Neural progenitor cell (in vitro differentiated cells): Measurements from ENCODE around the gene FKBP3. TPM values are rescaled to one million over a fixed set of nuclear protein-coding genes. Genes with fewer than 3 reads are reported as not detected.
"Not testable (repeated sequence)": the region's sequence is repeated elsewhere in the genome, so short reads cannot be mapped to it uniquely, and the experiment has no call there.

Experiments
- DNase-seq: peaks from one replicate; pipeline ENCODE4 v3.0.0-alpha.2; 2016; ENCODE audit warnings: low spot score
- H2AFZ ChIP-seq: fragments of 200-600 bp; sonication (generic); replicated peaks from 2 replicates; pipeline ENCODE4 v1.6.1; 2016; ENCODE audit warnings: antibody characterized with exemption
- H3F3A ChIP-seq: fragments of 200-600 bp; sonication (generic); 2 replicates; pipeline ENCODE4 v1.6.1; 2016; ENCODE audit warnings: antibody characterized with exemption, low read depth
- H3K27ac ChIP-seq: fragments of 200-600 bp; sonication (generic); 2 replicates; pipeline ENCODE4 v1.5.1; 2016; ENCODE audit warnings: mild to moderate bottlenecking
- H3K27me3 ChIP-seq: fragments of 200-600 bp; sonication (generic); 2 replicates; pipeline ENCODE4 v1.6.1; 2016; ENCODE audit warnings: mild to moderate bottlenecking, moderate library complexity
- H3K36me3 ChIP-seq: fragments of 200-600 bp; sonication (generic); 2 replicates; pipeline ENCODE4 v1.5.1; 2016
- H3K4me1 ChIP-seq: fragments of 200-600 bp; sonication (generic); 2 replicates; pipeline ENCODE4 v1.6.1; 2016; ENCODE audit warnings: mixed run types
- H3K4me2 ChIP-seq: fragments of 200-600 bp; sonication (generic); 2 replicates; pipeline ENCODE4 v1.6.1; 2016
- H3K4me3 ChIP-seq: fragments of 200-600 bp; sonication (generic); 2 replicates; pipeline ENCODE4 v1.5.1; 2016
- H3K79me2 ChIP-seq: fragments of 200-600 bp; sonication (generic); 2 replicates; pipeline ENCODE4 v1.6.1; 2016; ENCODE audit warnings: low read depth
- H3K9ac ChIP-seq: fragments of 200-600 bp; sonication (generic); 2 replicates; pipeline ENCODE4 v1.6.1; 2016
- H3K9me3 ChIP-seq: fragments of 200-600 bp; sonication (generic); 2 replicates; pipeline ENCODE4 v1.5.1; 2016; ENCODE audit warnings: low read depth
- H4K20me1 ChIP-seq: fragments of 200-600 bp; sonication (generic); 2 replicates; pipeline ENCODE4 v1.6.1; 2016; ENCODE audit warnings: low read depth
- H3K27ac Mint-ChIP-seq: 3 replicates; pipeline ENCODE4 v1.8.0; 2021; ENCODE audit warnings: mixed read lengths
- H3K27me3 Mint-ChIP-seq: 2 replicates; pipeline ENCODE4 v1.8.0; 2022; ENCODE audit warnings: low read depth, mild to moderate bottlenecking, inconsistent platforms, moderate library complexity, mixed read lengths; ENCODE audit not compliant: insufficient read depth
- H3K36me3 Mint-ChIP-seq: 3 replicates; pipeline ENCODE4 v1.8.0; 2021; ENCODE audit warnings: mixed read lengths
- H3K4me1 Mint-ChIP-seq: 3 replicates; pipeline ENCODE4 v1.8.0; 2021; ENCODE audit warnings: mixed read lengths
- H3K4me3 Mint-ChIP-seq: 3 replicates; pipeline ENCODE4 v1.8.0; 2021; ENCODE audit warnings: mild to moderate bottlenecking, moderate library complexity, mixed read lengths
- H3K9me3 Mint-ChIP-seq: 3 replicates; pipeline ENCODE4 v1.8.0; 2020; ENCODE audit warnings: mixed read lengths
- CTCF ChIP-seq: fragments of 200-600 bp; sonication (generic); IDR thresholded peaks from 2 replicates; pipeline ENCODE4 v1.5.1; 2017; ENCODE audit warnings: antibody characterized with exemption, mild to moderate bottlenecking
- EZH2 ChIP-seq: fragments of 200-600 bp; sonication (generic); IDR thresholded peaks from 2 replicates; pipeline ENCODE4 v1.6.1; 2017; ENCODE audit warnings: antibody characterized with exemption, mild to moderate bottlenecking, moderate library complexity
- EZH2phosphoT487 ChIP-seq: fragments of 200-600 bp; sonication (generic); IDR thresholded peaks from 2 replicates; pipeline ENCODE4 v1.6.1; 2017; ENCODE audit warnings: antibody characterized with exemption
- total RNA-seq: library from RNA; depleted of rRNA; stranded (reverse); fragments of >200 nt; gene quantifications from 2 replicates; pipeline ENCODE4 v1.2.3, GENCODE V29; 2015; ENCODE audit warnings: low replicate concordance

Gene FKBP3
- total RNA-seq, 1 donor from 2014 or later: 209 TPM

- Histone ChIP-seq H3F3A (no peaks in the 10 kb centered on the region), H3K9ac (no peak overlapping the region), H3K27ac (no peak overlapping the region), H3K36me3 (no peaks in the 10 kb centered on the region), H4K20me1 (peaks cover 44% of the 10 kb centered on the region), H3K27me3 (no peaks in the 10 kb centered on the region), H3K4me1 (peaks cover 21% of the 10 kb centered on the region), H3K79me2 (peaks cover 47% of the 10 kb centered on the region), H3K4me3 (peak overlapping the region; percentile 79), H2AFZ (peak overlapping the region; percentile 99), H3K4me2 (peak overlapping the region; percentile 87), H3K9me3 (no peaks in the 10 kb centered on the region)
- H3K4me1 Mint-ChIP-seq: peaks cover 24% of the 10 kb centered on the region
- DNase-seq: peak; percentile 5
- H3K9me3 Mint-ChIP-seq: peaks cover 2% of the 10 kb centered on the region
- peak overlapping the region; percentile 84 for H3K4me3 Mint-ChIP-seq
- TF ChIP-seq EZH2phosphoT487: no peak
- TF ChIP-seq EZH2: no peak
- no peak for TF ChIP-seq CTCF
- no peaks in the 10 kb centered on the region for H3K27me3 Mint-ChIP-seq
- no peak overlapping the region for H3K27ac Mint-ChIP-seq
- peaks cover 14% of the 10 kb centered on the region for H3K36me3 Mint-ChIP-seq
Observed at GRCh38 chr14:45083617-45083975, 50.7 kb downstream of the FKBP3 start.

DNA sequence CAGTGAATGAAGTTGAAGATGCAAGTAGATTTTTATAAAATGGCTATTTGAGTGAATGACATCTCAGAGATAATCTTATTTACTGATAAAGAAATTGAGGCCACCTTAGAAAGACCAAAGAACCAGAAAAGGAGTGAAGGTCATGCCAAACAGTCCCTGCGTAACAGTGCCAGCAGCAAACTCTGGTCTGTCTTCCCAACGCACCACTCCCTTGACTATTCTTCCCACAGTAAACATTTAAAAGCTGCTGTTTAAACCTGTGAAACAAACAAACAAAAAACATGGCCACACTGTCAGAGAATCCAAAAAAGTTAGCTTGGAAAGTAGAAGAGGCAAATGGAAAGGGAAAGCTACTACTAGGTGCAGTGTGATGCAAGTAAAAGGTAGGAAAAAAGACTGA is 51.9 kb downstream of the FKBP3 start:
- H3K4me1 Mint-ChIP-seq: peaks cover 21% of the 10 kb centered on the region
- Histone ChIP-seq H3K36me3 (no peaks in the 10 kb centered on the region), H2AFZ (peak overlapping the region; percentile 93), H3K4me2 (no peak overlapping the region), H3K79me2 (peaks cover 35% of the 10 kb centered on the region), H3K27ac (no peak overlapping the region), H4K20me1 (peaks cover 32% of the 10 kb centered on the region), H3K4me3 (no peak overlapping the region), H3K27me3 (no peaks in the 10 kb centered on the region), H3K9me3 (no peaks in the 10 kb centered on the region), H3K4me1 (peaks cover 21% of the 10 kb centered on the region), H3K9ac (no peak overlapping the region), H3F3A (no peaks in the 10 kb centered on the region)
- H3K9me3 Mint-ChIP-seq: peaks cover 2% of the 10 kb centered on the region
- TF ChIP-seq EZH2 (no peak), CTCF (no peak), EZH2phosphoT487 (no peak)
- peak overlapping the region; percentile 8 for H3K4me3 Mint-ChIP-seq
- H3K27me3 Mint-ChIP-seq: no peaks in the 10 kb centered on the region
- H3K36me3 Mint-ChIP-seq: peaks cover 9% of the 10 kb centered on the region
- no peak for DNase-seq
- no peak overlapping the region for H3K27ac Mint-ChIP-seq

DNA sequence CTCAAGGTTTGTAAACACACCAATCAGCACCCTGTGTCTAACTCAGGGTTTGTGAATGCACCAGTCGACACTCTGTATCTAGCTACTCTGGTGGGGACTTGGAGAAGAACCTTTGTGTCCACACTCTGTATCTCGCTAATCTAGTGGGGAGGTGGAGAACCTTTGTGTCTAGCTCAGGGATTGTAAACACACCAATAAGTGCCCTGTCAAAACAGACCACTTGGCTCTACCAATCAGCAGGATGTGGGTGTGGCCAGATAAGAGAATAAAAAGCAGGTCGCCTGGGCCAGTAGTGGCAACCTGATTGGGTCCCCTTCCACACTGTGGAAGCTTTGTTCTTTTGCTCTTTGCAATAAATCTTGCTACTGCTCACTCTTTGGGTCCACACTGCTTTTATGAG is 53.2 kb downstream of the FKBP3 start:
- not testable (repeated sequence) for H3K4me3 ChIP-seq, H3K27ac Mint-ChIP-seq, H3K27ac ChIP-seq, DNase-seq, H3K9me3 ChIP-seq, H3K27me3 Mint-ChIP-seq, H3K36me3 Mint-ChIP-seq, H3K9me3 Mint-ChIP-seq, H3F3A ChIP-seq, H3K4me3 Mint-ChIP-seq, H3K27me3 ChIP-seq, H3K9ac ChIP-seq, H3K4me2 ChIP-seq, H3K36me3 ChIP-seq, H2AFZ ChIP-seq
- peaks cover 13% of the 10 kb centered on the region for H3K4me1 Mint-ChIP-seq
- H3K4me1 ChIP-seq: peaks cover 17% of the 10 kb centered on the region
- H4K20me1 ChIP-seq: peaks cover 19% of the 10 kb centered on the region
- peaks cover 22% of the 10 kb centered on the region for H3K79me2 ChIP-seq

GRCh38 chr14:45080416-45080968 is 53.8 kb downstream of the FKBP3 start:
- not testable (repeated sequence) for H3K9me3 ChIP-seq, H2AFZ ChIP-seq, H3F3A ChIP-seq, H3K4me2 ChIP-seq, H3K27ac ChIP-seq, DNase-seq, H3K27me3 Mint-ChIP-seq, H3K4me3 Mint-ChIP-seq, H3K27me3 ChIP-seq, H3K27ac Mint-ChIP-seq, H3K36me3 ChIP-seq, H3K4me3 ChIP-seq, H3K9ac ChIP-seq, H3K36me3 Mint-ChIP-seq, H3K9me3 Mint-ChIP-seq
- Histone ChIP-seq H4K20me1 (peaks cover 13% of the 10 kb centered on the region), H3K4me1 (peaks cover 10% of the 10 kb centered on the region), H3K79me2 (peaks cover 16% of the 10 kb centered on the region)
- H3K4me1 Mint-ChIP-seq: peaks cover 13% of the 10 kb centered on the region
